Measurements from ENCODE around the gene NTM.

Gene NTM

GRCh38 chr11:131966667-131967066, 596.3 kb downstream of the NTM start:
- no peak for DNase-seq (ENCODE audit: low read depth)

- DNase-seq (ENCODE audit: low read depth) = no peak
Measured at GRCh38 chr11:131969261-131969660, 598.8 kb downstream of the NTM start.

GRCh38 chr11:131973061-131973460, 602.6 kb downstream of the NTM start:
- no peak for DNase-seq (ENCODE audit: low read depth)

DNA sequence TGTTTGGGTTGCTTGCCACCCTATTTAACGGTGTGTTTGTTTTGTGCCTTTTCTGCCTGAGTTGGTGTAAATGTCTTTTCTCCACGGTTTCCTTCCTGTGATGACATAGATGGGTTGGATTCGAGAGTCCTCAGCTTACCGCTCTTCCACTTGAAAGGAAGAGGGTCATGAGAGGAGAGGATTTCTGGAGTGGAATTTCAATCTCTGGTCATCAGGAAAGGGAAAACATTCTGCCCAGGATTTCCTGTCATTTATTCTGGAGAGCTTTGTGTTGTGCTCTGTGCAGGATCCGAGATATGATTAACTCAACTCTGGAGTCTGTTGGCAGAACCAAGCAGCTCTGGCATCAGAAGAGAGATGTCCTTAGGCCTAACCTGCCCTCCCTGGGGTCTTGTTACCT, 605.2 kb downstream of the NTM start:
- DNase-seq (ENCODE audit: low read depth) = no peak

DNA sequence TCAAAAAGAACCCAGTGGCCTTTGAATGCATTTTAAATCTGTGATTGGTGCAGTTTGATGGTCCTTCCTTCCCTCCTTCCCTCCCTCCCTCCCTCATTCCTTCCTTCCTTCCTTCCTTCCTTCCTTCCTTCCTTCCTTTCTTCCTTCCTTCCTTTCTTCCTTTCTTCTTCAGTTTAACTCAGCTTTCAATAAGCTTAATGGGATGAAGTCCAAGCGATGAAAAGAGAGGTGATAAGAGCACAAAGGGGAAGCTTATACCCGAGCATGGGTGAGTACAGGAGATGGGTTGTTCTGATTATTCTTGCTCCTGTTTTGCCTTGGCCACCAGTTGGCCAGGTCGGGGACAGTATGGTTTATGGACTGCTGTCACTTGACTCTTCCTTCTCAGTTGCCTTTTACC, 605.6 kb downstream of the NTM start:
- no peak for DNase-seq (ENCODE audit: low read depth)

GRCh38 chr11:131977231-131977630, 606.8 kb downstream of the NTM start:
- DNase-seq (ENCODE audit: low read depth) = peak; percentile 96

- DNase-seq (ENCODE audit: low read depth) = peak; percentile 94
Measured at GRCh38 chr11:131977854-131978253, 607.4 kb downstream of the NTM start.

DNA sequence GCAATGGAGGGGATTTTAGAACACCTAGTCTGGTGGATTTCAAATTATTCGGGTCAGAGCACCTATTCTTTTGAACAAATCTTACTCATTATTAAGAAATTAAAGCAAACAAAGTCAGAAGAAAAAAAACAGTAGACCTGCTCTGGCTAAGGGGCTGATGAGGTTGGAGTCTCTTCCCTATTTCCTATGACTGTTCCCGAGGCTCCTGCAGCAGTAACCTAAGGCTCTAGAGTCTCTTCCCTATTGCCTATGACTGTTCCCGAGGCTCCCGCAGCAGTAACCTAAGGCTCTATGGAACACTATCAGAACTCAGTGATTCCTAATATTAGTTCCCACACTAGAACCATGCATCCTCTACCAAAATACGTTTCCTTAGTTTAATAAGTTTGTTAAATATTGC, 607.9 kb downstream of the NTM start:
- DNase-seq (ENCODE audit: low read depth) = peak; percentile 81

DNA sequence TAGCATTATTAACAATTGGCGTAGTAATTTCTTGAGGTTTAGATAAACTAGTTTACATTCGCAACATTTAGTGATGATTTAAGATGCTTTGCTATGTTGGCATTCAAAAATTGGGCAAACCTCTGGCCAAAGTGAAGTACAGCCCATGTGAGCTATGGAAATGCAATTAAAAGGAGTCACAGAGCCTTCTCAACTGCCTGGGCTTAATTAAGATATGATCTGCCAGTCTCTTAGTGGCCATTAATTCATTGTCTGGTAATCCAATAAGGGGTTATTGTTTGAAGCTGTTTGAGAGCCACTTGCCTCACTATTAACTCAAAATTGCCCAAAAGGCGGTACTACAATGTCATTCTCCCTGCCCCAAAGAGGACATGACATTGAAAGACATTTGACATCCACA, 608.9 kb downstream of the NTM start:
- DNase-seq (ENCODE audit: low read depth) = no peak

DNA sequence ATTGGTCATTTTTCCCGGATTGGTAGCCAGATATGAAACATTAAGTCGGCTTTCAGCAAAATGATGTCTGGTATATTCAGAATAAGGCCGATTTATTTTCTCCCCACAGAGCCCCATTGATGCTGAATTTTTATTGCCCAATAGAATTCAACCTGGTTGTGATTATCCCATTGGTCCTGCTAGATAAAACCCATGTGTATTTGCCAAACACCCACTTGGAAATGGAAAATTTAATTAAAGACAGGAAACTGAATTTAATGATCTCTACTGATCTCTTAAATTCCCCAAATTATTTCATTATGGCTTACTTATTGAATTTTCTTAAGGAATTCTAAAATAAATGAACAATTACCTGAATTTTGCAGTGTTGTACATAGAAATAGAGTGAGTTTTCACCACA, 609.8 kb downstream of the NTM start:
- no peak for DNase-seq (ENCODE audit: low read depth)

GRCh38 chr11:131980888-131981668, 610.7 kb downstream of the NTM start:
- DNase-seq (ENCODE audit: low read depth) = peak; percentile 22

DNA sequence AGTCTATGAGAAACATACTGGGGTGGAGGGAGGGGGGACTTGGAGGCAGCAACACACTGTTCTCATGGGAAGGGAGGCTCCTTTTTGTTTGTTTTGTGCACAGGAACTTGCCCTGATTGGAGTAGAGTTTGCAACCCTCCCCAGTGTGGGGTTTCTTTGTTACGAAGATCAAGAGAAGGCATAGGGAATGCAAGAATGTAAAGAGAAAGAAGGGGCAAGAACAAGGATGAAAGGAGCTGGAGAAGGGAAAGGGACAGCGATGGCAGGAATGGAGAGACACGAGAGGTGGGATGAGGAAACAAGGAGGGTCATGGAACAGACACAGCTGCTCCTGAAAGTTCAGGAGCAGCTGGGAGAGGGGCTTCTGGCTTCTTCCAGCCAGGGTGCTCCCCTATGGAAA, 611.7 kb downstream of the NTM start:
- DNase-seq (ENCODE audit: low read depth) = no peak

- no peak for DNase-seq (ENCODE audit: low read depth)
Measured at GRCh38 chr11:131985846-131986301, 615.5 kb downstream of the NTM start.

GRCh38 chr11:131987703-131988102, 617.3 kb downstream of the NTM start:
- DNase-seq (ENCODE audit: low read depth) = peak; percentile 10

DNA sequence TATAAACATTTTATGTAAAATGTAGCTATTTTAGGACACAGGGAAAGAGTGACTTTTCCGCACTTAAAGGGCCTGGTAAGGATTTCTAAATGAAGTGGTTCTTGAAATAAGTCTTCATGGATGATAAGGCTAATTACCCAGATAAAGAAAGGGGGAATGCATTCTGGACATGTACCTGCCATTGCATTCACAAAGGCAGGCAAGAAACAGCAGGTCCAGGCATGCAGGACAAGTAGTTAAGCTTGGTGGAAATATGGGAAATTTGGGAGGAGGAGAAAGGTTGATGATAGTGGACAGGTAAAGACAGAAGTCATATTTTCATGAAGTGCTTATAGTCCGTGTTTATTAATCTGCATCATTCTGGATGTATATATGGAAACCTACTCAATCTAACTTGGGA, 621.2 kb downstream of the NTM start:
- no peak for DNase-seq (ENCODE audit: low read depth)

GRCh38 chr11:131993246-131993645, 622.8 kb downstream of the NTM start:
- DNase-seq (ENCODE audit: low read depth) = no peak

GRCh38 chr11:131998020-131998419, 627.6 kb downstream of the NTM start:
- DNase-seq (ENCODE audit: low read depth) = no peak

DNA sequence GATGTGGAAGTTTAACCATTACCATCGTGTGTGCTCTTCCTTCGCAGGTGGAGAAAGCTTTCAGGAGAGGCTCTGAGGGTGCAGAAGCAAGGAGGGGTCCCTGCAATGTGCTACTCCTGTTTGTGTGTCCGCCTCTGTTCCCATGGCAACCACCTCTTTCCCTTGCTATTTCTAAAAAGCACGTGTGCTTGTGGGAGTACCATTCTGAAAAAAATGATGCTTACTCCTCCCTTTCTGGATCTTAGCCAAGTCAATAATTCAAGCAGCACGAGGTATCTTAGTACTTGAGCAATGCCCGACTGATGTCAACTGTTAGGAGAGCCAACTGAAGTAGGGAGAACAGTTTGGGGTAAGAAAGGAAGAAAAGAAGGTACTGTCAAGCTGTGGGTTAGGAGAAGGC, 628.7 kb downstream of the NTM start:
- no peak for DNase-seq (ENCODE audit: low read depth)

DNA sequence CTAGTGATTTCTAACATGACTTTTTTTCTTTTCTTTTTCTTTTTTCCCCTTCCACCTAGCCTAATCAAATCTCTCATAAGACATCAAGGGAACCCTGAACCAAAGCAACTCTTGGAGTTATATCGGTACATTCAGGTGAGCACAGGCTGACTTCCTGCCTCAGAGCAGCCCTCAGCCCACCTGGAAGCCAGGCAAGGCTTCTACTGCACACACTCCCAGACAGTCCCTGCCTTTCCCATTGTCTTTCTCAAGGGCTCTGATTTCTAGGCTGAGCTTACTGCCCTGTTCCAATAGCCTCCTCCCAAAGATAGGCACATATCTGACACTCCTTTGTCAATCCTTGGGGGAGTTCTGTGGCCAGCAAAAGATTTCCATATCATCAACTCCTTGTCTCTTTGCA, 629.5 kb downstream of the NTM start:
- DNase-seq (ENCODE audit: low read depth) = no peak

GRCh38 chr11:132005887-132006286, 635.5 kb downstream of the NTM start:
- DNase-seq (ENCODE audit: low read depth) = no peak

GRCh38 chr11:132006884-132007580, 636.6 kb downstream of the NTM start:
- DNase-seq (ENCODE audit: low read depth) = no peak

DNA sequence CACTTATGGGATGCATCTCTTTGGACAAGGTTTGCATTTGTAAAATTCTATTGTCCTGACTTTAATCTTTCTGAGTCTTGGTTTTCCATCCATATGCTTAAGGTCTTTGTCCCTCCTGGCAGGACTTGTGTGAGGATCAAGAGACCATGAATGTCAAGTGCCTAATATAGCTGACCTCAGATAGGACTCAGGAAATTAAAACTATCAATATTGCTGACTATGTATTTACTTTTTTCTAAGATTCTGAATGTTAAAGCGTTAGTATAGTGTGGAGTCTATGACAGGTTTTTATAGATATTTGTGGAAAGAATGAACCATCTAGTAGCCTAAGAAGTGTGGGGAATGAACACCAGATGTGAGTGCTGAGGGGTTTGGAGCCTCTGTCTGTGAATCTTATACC, 637.8 kb downstream of the NTM start:
- no peak for DNase-seq (ENCODE audit: low read depth)

DNA sequence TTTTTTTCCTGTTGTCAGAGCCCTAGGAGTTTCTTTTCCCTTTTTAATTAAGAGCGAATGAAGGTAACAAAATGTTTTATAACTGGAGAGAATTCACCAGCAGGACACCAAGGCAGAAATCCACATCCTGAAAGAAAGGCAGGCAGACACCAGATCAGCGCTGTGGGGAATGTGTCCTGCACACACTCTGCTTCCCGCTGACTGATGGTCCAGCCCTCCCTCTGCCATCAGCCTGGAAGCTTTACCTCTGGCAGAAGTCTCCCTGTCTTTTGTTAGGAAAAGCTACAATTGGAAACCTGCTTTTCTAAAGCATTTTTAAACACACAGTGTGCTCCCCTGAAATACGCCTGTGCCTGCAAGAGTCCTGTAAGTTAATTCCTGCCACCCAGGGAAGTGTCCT, 638.5 kb downstream of the NTM start:
- no peak for DNase-seq (ENCODE audit: low read depth)

GRCh38 chr11:132020001-132020400, 649.6 kb downstream of the NTM start:
- DNase-seq (ENCODE audit: low read depth) = no peak

Data from ELR (cell line).